ENCODE measurements around the gene PTPRF.

PTPRF gene

GRCh38 chr1:43572538-43572937 lies 41.9 kb downstream of the PTPRF start:
- Histone ChIP-seq H3K4me3 (ENCODE audit: insufficient read depth, low read length, poor library complexity, severe bottlenecking) (no peak overlapping the region), H3K36me3 (ENCODE audit: low read length) (no peaks in the 10 kb centered on the region), H3F3A (ENCODE audit: insufficient read depth) (no peaks in the 10 kb centered on the region), H4K20me1 (ENCODE audit: low read depth, low read length) (no peaks in the 10 kb centered on the region), H3K9me2 (replicated peaks; ENCODE audit: insufficient read depth, low read length) (no peaks in the 10 kb centered on the region), H3K9ac (ENCODE audit: low read length) (no peak overlapping the region), H3K27me3 (ENCODE audit: low read length) (no peaks in the 10 kb centered on the region), H3K27ac (ENCODE audit: low read depth, low read length) (no peak overlapping the region), H3K4me2 (ENCODE audit: low read depth, low read length, poor library complexity, severe bottlenecking) (no peak overlapping the region), H3K79me2 (ENCODE audit: insufficient read depth, low read length) (no peaks in the 10 kb centered on the region), H3K9me3 (ENCODE audit: insufficient read depth, low read length) (no peaks in the 10 kb centered on the region), H2AFZ (ENCODE audit: low read depth, low read length, severe bottlenecking) (no peak overlapping the region)
- TF ChIP-seq, protein P1, sequence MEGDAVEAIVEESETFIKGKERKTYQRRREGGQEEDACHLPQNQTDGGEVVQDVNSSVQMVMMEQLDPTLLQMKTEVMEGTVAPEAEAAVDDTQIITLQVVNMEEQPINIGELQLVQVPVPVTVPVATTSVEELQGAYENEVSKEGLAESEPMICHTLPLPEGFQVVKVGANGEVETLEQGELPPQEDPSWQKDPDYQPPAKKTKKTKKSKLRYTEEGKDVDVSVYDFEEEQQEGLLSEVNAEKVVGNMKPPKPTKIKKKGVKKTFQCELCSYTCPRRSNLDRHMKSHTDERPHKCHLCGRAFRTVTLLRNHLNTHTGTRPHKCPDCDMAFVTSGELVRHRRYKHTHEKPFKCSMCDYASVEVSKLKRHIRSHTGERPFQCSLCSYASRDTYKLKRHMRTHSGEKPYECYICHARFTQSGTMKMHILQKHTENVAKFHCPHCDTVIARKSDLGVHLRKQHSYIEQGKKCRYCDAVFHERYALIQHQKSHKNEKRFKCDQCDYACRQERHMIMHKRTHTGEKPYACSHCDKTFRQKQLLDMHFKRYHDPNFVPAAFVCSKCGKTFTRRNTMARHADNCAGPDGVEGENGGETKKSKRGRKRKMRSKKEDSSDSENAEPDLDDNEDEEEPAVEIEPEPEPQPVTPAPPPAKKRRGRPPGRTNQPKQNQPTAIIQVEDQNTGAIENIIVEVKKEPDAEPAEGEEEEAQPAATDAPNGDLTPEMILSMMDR (IDR thresholded peaks at IDR 0.05; ENCODE audit: insufficient read depth, low read length, poor library complexity, severe bottlenecking): no peak
- no peak for TF ChIP-seq EZH2phosphoT487 (conservative IDR thresholded peaks at IDR 0.05; ENCODE audit: low read length)

DNA sequence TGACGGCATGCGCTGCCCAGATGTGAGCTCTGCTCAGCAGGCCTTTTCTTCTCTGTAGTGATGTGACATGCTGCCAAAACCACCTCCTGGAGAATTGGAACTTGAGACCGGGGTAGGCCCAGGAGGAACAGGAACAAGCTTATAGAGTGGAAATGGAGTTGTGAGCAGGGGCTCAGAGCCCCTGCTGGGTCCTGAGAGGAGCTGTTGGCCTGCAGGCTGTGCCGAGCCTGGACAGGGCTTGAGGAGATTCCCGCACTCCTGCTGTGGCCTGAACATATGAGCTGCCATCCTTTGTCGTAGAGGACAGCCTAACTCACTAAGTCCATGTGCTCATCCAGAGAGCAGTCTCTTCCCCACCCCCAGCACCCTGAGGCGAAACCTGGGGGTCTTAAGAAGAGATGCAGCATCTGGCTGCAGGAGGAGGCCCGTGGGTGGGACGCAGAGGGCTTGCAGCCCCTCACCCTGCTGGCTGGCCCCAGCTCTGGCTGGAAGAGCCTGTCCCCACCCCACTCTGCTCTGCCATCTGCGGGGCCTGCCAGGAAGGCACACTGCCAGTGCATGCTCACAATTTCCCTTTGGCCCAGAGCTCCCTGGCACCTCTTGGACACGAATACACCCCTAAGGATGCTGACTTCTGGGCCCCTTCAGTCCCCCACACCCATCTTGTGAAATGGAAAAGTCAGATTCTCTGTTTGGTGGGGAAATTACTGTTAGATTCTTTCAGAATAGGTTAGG lies 42.5 kb downstream of the PTPRF start:
- Histone ChIP-seq H3K27me3 (ENCODE audit: low read length) (no peaks in the 10 kb centered on the region), H3K4me3 (ENCODE audit: insufficient read depth, low read length, poor library complexity, severe bottlenecking) (no peak overlapping the region), H3F3A (ENCODE audit: insufficient read depth) (no peaks in the 10 kb centered on the region), H3K9me2 (replicated peaks; ENCODE audit: insufficient read depth, low read length) (no peaks in the 10 kb centered on the region), H3K4me2 (ENCODE audit: low read depth, low read length, poor library complexity, severe bottlenecking) (no peak overlapping the region), H4K20me1 (ENCODE audit: low read depth, low read length) (no peaks in the 10 kb centered on the region), H3K9ac (ENCODE audit: low read length) (no peak overlapping the region), H3K9me3 (ENCODE audit: insufficient read depth, low read length) (no peaks in the 10 kb centered on the region), H2AFZ (ENCODE audit: low read depth, low read length, severe bottlenecking) (no peak overlapping the region), H3K36me3 (ENCODE audit: low read length) (no peaks in the 10 kb centered on the region), H3K79me2 (ENCODE audit: insufficient read depth, low read length) (no peaks in the 10 kb centered on the region), H3K27ac (ENCODE audit: low read depth, low read length) (no peak overlapping the region)
- TF ChIP-seq, protein P1 (IDR thresholded peaks at IDR 0.05; ENCODE audit: insufficient read depth, low read length, poor library complexity, severe bottlenecking): no peak
- no peak for TF ChIP-seq EZH2phosphoT487 (conservative IDR thresholded peaks at IDR 0.05; ENCODE audit: low read length)

- no peaks in the 10 kb centered on the region for H3K36me3 ChIP-seq (ENCODE audit: low read length)
These were observed 45.8 kb downstream of the PTPRF start for GRCh38 chr1:43576521-43576920.

More at GRCh38 chr1:43576521-43576920, 45.8 kb downstream of the PTPRF start:
- no peak overlapping the region for H2AFZ ChIP-seq (ENCODE audit: low read depth, low read length, severe bottlenecking)
- TF ChIP-seq, protein P1 (IDR thresholded peaks at IDR 0.05; ENCODE audit: insufficient read depth, low read length, poor library complexity, severe bottlenecking): no peak
- TF ChIP-seq EZH2phosphoT487 (conservative IDR thresholded peaks at IDR 0.05; ENCODE audit: low read length): no peak
- H3K9ac ChIP-seq (ENCODE audit: low read length): no peak overlapping the region
- no peaks in the 10 kb centered on the region for H3K9me3 ChIP-seq (ENCODE audit: insufficient read depth, low read length)
- no peaks in the 10 kb centered on the region for H3F3A ChIP-seq (ENCODE audit: insufficient read depth)
- H3K79me2 ChIP-seq (ENCODE audit: insufficient read depth, low read length): no peaks in the 10 kb centered on the region
- no peaks in the 10 kb centered on the region for H3K9me2 ChIP-seq (replicated peaks; ENCODE audit: insufficient read depth, low read length)
- no peak overlapping the region for H3K27ac ChIP-seq (ENCODE audit: low read depth, low read length)
- no peaks in the 10 kb centered on the region for H4K20me1 ChIP-seq (ENCODE audit: low read depth, low read length)
- no peak overlapping the region for H3K4me3 ChIP-seq (ENCODE audit: insufficient read depth, low read length, poor library complexity, severe bottlenecking)
- no peak overlapping the region for H3K4me2 ChIP-seq (ENCODE audit: low read depth, low read length, poor library complexity, severe bottlenecking)
- H3K27me3 ChIP-seq (ENCODE audit: low read length): no peaks in the 10 kb centered on the region
